ENCODE measurements around the gene PAQR9. TPM values are rescaled to one million over a fixed set of nuclear protein-coding genes. Genes with fewer than 3 reads are reported as not detected.

Gene PAQR9
- total and polyA plus RNA-seq, 9 of the 15 experiments (the other 6 are each of a cell fraction or from before 2014, with no cell fraction given): 0.04 to 0.58 (median 0.22) TPM

DNA sequence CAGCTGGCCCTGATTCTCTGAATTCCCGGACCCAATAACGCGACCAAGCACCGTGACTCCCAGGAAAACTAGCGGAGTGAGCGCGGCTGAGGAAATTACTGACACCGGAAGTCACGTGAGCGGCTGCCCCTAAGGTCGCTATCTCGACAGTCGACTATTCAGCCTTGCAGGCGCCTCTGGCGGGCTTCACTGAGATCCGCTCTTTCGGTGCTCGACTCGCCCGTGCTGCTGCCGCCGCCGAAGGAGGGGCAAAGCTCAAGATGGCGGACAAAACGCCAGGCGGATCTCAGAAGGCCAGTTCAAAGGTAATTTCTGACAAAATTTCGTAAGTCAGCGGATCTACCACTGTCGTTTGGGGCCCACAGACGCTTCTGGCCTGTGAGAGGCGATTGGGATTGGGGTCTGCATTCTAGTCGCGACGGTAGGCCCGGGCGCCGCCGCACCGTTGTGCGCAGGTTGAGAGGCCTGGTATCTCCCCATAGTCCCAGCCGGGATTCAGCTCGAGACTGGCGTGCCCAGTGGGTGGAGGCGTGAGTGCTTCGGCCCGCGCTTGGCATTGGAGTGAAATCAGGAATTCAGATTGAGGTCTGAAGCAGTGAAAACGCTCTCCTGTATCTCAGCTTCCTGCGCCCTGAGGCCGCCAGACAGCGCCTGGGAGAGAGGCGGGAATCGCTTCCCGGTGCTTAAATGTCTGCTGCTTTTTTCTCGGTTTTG is 38.1 kb upstream of the PAQR9 start, which contains the start of gene U2SURP (continued):
- TF ChIP-seq YY1 (IDR thresholded peaks at IDR 0.05; ENCODE audit: borderline replicate concordance in 1 of 3, control insufficient read depth in 1 of 3, extremely low read depth in 1 of 3, insufficient read depth in 3 of 3, insufficient read length in 1 of 3, insufficient replicate concordance in 2 of 3, low read depth in 1 of 3, low read length in 2 of 3) (peak; percentile 77 to 97 (median 97)), FOXA3 (CRISPR knock-in tag; conservative IDR thresholded peaks at IDR 0.05 in 1 of 2, IDR thresholded peaks at IDR 0.05 in 1 of 2) (peak in 1 of 2 experiments; percentile 63; a peak in 1 of 4 replicates), E4F1 (CRISPR knock-in tag; IDR thresholded peaks at IDR 0.05; ENCODE audit: borderline replicate concordance) (no peak), USF2 (CRISPR knock-in tag; IDR thresholded peaks at IDR 0.05) (peak; percentile 97), HNRNPUL1 (IDR thresholded peaks at IDR 0.05; ENCODE audit: low read length) (no peak), PHF8 (IDR thresholded peaks at IDR 0.05; ENCODE audit: borderline replicate concordance, low read length) (peak; percentile 99), HLTF (IDR thresholded peaks at IDR 0.05) (no peak), BRF2 (IDR thresholded peaks at IDR 0.05; ENCODE audit: borderline replicate concordance, insufficient read depth, insufficient read length) (no peak), ZNF124 (CRISPR knock-in tag; IDR thresholded peaks at IDR 0.05) (no peak), CBFA2T2 (conservative IDR thresholded peaks at IDR 0.05) (peak; percentile 77), XRCC5 (IDR thresholded peaks at IDR 0.05; ENCODE audit: low read depth, low read length) (peak; percentile 99), SMAD4 (CRISPR knock-in tag; conservative IDR thresholded peaks at IDR 0.05) (peak; percentile 81), ZBTB5 (IDR thresholded peaks at IDR 0.05) (no peak), MCM7 (IDR thresholded peaks at IDR 0.05) (no peak)
- TF ChIP-seq, protein P1, sequence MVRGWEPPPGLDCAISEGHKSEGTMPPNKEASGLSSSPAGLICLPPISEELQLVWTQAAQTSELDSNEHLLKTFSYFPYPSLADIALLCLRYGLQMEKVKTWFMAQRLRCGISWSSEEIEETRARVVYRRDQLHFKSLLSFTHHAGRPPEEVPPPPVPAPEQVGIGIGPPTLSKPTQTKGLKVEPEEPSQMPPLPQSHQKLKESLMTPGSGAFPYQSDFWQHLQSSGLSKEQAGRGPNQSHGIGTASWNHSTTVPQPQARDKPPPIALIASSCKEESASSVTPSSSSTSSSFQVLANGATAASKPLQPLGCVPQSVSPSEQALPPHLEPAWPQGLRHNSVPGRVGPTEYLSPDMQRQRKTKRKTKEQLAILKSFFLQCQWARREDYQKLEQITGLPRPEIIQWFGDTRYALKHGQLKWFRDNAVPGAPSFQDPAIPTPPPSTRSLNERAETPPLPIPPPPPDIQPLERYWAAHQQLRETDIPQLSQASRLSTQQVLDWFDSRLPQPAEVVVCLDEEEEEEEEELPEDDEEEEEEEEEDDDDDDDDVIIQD (CRISPR knock-in tag; IDR thresholded peaks at IDR 0.05): no peak
- TF ChIP-seq, protein P2, sequence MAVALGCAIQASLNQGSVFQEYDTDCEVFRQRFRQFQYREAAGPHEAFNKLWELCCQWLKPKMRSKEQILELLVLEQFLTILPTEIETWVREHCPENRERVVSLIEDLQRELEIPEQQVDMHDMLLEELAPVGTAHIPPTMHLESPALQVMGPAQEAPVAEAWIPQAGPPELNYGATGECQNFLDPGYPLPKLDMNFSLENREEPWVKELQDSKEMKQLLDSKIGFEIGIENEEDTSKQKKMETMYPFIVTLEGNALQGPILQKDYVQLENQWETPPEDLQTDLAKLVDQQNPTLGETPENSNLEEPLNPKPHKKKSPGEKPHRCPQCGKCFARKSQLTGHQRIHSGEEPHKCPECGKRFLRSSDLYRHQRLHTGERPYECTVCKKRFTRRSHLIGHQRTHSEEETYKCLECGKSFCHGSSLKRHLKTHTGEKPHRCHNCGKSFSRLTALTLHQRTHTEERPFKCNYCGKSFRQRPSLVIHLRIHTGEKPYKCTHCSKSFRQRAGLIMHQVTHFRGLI (CRISPR knock-in tag; IDR thresholded peaks at IDR 0.05): no peak

Data from K562 (cell line).